GM19239 (cell line): ENCODE results near the gene PHOSPHO1.

Source experiments
- DNase-seq: peaks from one replicate; pipeline ENCODE4 v3.0.0; 2011; ENCODE audit warnings: low spot score; ENCODE audit not compliant: insufficient read length
- FAIRE-seq: peaks from 2 replicates; lab custom pipeline; 2011; peaks lifted over from hg19 to GRCh38; lab: Jason Lieb, UNC

Gene PHOSPHO1

DNA sequence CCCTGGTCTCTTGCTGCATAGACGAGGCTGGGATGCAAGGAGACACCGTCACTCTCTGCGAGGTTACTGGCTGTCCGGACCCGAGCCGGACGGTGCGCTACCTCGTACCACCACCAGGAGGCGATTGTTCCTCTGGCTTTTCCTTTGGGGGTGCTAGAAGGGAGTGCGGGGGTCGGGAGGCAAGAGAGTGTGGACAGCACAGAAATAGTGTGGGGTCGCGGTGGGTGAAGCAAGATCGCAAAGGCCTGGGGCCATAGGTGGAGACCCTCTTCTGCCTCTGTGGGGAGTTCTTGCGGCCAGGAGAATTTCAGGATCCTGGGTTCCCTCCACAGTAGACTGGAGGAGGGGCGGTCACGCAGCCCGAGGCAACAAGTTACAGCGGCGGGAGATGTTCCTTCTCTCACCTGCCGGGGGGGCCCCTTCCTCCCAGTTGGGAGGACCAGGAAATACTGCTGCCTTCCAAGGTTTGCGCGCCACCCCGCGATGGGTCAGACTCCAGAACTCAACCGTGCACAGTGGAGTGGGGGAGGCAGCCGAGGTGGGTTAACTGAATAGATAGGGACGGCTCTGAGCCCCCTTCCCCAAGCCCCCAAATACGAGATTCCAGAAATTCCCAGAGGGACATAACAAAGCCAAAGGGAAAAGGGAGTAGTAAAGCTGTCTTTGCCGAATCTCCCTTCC lies 6.9 kb downstream of the PHOSPHO1 start:
- no peak for DNase-seq
- peak; percentile 86 for FAIRE-seq

DNA sequence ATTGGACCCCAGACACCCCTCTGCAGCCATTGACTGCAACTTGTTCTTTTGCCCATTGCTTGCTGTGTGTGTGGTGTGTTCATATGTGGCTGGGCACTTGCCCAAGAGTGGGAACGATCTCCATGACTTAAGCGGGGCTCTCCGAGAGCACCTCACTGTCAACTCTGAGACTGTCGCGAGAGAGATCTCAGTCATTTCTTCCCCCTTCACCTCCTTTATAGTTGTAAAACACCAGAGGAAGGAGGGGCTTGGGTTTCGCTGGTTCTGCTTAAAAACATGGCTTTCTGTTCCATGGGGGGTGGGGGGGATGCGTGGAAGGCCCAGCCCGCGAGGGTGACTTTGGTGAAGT lies 7.4 kb downstream of the PHOSPHO1 start:
- FAIRE-seq (no peak), DNase-seq (no peak)

DNA sequence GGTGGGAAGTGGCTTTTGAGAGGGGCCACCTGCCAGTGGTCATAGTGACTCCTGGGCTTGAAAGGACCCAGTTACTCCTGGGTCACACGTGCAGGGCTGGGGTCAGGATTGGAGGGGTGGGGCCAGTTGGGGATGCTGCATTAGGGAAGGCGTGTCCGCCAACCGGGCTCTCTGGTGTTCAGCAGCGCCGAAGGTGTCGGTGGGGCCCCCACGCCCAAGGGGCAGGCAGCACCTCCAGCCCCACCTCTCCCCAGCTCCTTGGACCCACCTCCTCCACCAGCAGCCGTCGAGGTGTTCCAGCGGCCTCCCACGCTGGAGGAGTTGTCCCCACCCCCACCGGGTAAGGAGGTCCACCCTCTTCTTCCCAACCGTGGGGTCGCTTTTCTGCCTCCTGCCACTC lies 10.6 kb downstream of the PHOSPHO1 start:
- DNase-seq (no peak), FAIRE-seq (no peak)

DNA sequence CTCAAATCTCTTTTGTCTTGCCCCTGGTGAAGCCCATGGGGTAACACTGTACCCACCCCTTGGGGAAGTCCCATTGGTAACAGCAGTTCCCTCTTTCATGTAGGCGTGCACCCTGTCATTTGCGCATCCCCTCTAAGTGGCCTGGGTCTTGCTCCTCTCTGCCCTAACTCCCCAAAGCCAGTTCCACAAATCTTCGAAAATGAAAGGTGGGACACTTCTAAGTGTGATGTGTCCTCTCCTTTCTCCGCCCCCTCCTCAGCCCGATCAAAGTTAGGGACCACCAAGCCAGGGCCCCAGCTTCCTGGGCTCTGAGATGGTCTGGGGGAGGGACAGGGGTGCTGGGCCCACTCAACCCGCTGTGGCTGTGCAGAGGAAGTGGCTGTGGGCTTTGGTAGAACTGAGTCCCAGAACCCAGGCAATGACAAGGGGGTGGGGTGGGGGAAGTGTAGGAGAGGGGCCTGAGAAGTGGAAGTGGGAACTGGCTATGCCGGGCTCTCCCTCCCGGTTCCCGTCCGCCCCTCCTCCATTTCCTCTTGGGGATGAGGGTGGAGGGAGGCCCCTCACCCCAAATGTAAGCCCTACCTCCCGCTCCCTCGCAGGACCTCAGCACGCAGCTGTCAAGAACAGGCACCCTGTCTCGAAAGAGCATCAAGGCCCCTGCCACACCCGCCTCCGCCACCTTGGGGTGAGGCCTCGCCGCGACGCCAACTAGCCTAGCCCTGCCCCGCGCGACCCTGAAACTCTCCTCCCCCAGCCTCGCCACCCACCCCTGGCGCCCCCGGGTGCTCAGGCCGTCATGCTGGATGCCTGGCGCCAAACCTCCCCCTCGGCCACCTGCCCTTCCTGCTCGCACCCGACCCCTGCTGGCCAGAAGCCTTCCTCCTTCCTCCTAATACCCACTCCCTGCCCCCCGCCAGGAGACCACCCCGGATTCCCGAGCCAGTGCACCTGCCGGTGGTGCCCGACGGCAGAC lies 11.4 kb downstream of the PHOSPHO1 start:
- DNase-seq = no peak

DNA sequence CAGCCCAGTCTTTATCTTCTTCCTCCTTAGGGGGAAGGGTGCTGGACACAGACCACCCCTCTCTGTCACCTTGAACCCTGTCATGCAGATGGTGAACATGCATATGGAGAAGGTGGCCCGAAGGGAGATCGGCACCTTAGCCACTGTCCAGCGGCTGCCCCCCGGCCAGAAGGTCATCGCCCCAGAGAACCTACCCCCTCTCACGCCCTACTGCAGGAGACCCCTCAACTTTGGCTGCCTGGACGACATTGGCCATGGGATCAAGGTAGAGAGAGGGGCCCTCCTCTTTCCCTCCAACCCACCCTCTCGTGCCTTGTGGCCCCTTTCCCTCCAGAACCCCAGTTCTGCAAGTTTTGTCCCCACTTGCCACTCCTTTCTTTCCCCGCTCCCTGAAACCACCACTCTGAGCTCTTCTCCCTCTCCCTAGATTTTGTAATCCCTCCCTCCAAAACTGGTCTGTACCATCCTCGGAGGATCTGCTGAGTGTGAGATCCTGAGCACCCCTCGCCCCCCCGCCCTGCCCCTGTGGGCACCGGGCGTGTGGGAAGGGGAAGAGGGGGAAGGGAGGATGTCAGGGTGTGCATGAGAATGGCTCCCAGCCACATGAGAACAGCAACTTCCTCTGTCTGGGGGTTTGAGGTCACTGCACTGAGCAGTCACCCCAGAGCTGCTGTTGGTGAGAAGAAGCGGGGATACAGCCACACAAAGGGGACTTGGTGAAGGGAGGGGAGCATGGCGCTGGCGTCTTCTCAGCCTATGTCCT lies 12.8 kb downstream of the PHOSPHO1 start:
- DNase-seq (peak; percentile 82), FAIRE-seq (peak; percentile 97)

More for the DNA sequence above, 11.4 kb downstream of the PHOSPHO1 start:
- FAIRE-seq = peak; percentile 96

DNA sequence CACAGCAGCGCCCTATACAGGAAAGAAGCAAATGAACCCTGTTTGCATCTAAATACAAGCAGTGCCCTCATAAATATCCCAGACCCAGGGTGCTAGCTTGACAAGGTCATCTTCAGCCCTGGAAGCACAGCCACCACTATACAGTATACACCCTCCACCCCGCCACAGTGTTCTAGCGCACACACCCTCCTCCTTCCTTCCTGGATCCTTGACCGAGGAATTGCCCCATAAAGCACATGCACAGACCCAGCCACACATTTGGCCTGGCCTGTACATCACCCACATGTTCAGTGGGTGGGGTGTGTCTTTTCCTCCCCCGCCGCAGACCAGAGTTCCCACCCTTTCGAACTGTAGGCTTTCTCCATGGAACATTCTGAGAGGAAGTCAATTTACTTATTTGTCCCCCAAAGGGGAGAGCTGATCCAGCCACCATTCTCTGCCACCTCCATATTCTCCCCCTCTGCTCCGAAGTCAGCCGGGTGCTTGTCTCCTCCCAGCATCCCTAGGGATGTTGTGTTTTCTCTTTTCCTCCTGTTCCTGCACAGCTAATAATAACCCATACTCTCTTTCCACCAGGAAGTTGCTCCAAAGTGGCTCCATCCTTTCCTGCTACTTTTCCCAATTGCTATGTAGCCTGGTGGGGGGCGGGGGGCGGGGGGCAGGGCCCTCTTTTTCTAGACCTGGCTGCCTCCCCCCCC lies 13.5 kb downstream of the PHOSPHO1 start:
- DNase-seq (no peak), FAIRE-seq (peak; percentile 59)

DNA sequence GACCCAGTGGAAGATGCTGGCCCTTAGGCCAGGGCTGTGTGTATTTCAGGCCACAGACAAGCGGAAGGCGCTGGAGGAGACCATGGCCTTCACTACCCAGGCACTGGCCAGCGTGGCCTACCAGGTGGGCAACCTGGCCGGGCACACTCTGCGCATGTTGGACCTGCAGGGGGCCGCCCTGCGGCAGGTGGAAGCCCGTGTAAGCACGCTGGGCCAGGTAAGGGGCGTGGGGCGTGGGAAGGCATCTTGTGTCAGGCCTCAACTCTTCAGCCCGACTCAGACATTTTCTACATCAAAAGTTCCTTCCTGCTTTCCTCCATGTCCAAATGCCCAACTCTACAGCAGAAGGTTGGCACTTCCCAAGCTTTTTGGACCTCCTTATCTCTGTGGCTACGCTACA lies 14.1 kb downstream of the PHOSPHO1 start:
- DNase-seq = no peak
- peak; percentile 57 for FAIRE-seq

DNA sequence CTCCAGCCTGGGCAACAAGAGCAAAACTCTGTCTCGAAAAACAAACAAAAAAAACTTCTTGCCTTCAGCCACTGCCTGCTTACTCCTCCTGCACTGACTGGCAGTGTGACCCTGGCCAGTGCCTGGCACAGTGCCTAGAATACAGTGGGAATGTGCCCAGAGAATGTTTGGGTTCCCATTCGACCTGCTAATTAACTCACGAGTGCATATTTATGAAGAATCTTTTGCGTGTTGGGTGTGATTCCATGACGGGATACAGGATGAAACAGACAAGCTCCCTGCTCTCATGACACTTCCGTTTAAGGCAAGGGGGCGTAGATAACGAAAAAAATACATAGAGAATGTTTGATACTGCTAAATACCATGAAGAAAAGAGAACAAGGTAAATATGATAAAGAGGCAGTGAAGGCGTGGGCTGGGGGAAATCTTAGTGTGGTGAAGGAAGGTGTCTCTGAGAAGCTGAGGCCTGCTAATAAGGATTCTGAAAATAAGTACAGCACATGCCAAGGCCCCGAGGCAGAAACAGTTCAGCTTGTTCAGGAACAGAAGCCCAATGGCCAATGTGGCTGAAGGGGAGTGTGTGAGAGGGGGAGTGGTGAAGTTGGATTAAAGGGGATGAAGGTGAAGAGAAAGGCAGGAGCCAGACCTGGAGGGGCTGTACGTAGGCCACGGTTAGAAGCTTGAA lies 15.8 kb downstream of the PHOSPHO1 start:
- FAIRE-seq = peak; percentile 82
- DNase-seq = no peak

DNA sequence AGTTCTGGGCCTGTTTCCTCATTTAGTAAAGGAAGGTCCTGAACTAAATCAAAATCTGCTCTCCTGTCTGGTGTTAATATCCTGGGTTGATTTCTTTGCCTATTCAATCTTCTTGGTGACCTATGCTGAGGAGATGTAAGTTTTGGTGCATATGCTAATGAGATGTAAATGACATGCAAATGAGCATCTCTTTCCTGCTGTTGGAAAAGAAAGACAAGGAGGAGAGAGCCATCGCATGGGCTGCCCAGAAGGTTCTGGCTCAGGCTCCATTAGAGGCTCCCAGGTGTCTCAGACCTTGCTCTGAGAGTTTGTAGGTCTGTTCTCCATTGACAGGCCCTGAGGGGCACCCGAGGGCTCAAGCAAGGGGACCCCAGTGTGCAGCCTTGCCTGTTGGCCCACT lies 16.7 kb downstream of the PHOSPHO1 start:
- FAIRE-seq (no peak), DNase-seq (no peak)

DNA sequence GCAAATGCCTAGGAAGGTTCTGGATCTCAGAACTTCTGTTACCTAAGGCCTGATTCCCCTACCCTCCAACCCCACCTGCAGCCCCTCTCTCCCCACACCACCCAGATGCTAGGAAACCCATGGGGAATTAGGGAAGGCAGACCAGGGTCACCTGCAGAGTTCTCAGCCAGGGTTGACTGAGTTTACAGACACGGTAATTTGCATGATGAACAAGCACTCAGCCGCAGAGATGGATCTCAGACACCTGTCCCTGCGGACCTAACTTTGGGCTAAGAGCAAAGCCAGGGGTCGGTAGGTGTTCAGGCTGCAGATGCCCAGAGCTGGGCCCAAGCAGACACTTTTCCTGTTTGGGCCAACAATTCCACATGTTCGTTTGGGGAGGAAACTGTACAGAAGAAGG lies 17.2 kb downstream of the PHOSPHO1 start:
- FAIRE-seq (peak; percentile 99), DNase-seq (no peak)

DNA sequence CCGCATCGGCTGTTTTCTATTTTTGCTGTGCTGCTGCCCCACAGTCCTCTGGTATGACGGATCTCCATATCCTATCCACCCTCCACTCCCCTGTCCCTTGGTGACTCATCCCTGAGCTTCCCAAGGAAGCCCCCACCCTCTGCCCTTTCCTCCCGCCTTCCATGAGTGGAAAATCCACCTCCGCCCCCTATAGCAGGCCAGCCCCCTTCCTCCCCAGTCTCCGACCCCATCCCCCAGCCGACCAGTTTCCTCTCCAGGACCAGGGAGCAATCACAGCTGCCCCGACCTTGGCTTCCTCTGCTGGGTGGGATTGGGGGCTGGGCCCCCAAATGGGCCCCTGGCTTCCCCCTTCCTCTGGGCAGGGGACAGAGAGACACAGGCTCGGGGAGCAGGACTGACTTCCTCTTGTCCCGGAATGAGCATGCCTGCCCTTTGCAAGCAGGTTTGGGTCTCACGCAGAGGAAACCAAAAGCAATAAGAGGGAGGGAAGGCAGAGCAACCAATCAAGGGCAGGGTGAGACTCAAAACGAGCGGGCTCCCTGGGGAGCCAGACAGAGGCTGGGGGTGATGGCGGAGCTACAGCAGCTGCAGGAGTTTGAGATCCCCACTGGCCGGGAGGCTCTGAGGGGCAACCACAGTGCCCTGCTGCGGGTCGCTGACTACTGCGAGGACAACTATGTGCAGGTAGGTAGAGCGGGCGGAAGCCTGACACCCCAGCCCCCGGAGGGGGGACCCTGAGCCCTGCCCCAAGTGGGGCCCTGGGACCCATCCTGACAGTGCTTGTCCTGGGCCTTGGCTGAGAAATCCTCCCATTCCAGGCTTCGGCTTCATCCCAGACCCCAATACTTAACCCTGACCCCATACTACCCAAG lies 20.2 kb downstream of the PHOSPHO1 start, which contains the start of the genes ABI3 and GNGT2:
Gene ABI3 (plus strand): TSS at position 550 of the 872 bp plus-strand sequence. CDS start 18 bp downstream, at position 568.
Gene GNGT2 (minus strand): TSS at position 417 of the 872 bp plus-strand sequence. CDS start 3,152 bp downstream, outside the sequence.
- FAIRE-seq = peak; percentile 97

DNA sequence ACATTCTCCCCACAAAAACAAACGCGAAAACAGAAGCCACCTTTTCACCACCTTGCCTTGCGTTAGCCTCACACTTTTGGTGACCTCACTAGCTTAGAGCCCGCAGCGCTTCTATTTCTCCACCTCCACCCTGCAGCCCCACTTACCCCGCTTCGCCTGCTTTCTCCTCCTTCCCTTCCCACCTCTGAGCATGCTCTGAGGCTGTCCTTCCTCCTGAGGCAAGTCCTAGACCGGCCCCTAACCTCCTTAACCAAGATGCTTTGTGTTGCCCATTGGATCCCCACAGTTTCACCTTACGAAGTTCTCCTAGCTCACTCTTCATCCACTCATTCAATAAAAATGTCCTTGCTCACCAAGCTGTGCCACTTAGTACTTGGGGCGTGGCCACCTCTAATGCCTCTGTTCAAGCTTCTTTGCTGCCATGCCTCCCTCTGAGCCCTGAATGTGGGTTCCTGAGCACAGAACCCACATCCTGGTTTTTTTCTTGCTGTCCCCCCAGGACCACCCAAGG lies 21.5 kb downstream of the PHOSPHO1 start:
- DNase-seq = no peak
- FAIRE-seq = no peak

More for the DNA sequence above, 20.2 kb downstream of the PHOSPHO1 start, which contains the start of the genes ABI3 and GNGT2:
- peak; percentile 85 for DNase-seq

DNA sequence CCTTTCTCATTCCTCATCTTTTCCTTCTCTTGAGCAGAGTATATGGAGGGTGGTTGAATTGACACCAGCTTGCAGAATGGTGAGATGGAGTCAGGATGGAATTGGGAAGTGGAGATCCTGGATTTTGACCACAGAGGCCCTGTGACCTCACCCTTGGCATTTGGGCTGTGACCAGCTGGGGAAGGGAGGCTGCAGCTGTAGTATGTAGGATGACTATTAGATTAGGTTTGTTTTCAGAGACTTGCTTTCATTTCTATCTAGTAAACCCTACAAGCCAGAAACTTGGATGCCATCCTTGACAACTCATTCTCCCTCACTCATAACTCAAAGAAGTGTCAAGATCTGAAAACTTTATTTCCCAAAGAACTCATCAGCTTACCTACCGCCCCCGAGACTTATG lies 26.1 kb downstream of the PHOSPHO1 start:
- DNase-seq = no peak
- FAIRE-seq = no peak

DNA sequence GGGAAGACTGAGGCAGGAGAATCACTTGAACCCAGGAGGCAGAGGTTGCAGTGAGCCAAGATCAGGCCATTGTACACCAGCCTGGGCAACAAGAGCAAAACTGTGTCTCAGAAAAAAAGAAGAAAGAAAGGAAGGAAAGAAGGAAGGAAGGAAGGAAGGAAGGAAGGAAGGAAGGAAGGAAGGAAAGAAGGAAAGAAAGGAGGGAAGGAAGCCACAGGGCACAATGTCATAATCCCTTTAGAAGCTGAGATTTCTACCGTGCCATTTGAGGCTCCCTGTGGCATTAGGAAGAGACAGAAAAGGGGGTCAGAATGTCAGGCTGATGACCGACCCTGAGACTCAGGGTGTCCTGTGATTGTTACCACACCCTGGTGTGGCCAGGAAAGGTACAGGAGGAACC lies 26.8 kb downstream of the PHOSPHO1 start:
- FAIRE-seq (no peak), DNase-seq (no peak)

DNA sequence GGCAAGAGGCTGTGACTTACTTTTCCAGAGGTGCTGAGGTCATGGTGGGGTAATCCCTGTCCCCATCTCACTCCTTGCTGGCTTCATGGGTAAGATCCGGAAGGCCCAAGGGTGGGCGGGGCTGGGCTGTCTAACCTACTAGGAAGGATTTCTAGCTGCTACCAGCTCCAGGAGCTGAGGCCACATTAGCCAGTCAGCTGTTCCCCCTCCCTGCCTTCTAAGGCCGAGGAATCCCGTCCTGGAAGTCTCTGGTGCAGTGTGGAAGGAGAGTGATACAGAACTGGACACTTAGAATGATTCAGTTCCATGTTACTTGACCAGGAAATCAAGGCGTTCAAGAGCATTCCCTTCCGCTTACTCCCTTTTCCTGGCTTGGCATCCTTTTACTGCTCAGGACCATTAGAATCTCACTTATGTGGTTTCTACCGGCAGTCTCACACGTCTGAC lies 29.1 kb downstream of the PHOSPHO1 start:
- FAIRE-seq = no peak
- no peak for DNase-seq

DNA sequence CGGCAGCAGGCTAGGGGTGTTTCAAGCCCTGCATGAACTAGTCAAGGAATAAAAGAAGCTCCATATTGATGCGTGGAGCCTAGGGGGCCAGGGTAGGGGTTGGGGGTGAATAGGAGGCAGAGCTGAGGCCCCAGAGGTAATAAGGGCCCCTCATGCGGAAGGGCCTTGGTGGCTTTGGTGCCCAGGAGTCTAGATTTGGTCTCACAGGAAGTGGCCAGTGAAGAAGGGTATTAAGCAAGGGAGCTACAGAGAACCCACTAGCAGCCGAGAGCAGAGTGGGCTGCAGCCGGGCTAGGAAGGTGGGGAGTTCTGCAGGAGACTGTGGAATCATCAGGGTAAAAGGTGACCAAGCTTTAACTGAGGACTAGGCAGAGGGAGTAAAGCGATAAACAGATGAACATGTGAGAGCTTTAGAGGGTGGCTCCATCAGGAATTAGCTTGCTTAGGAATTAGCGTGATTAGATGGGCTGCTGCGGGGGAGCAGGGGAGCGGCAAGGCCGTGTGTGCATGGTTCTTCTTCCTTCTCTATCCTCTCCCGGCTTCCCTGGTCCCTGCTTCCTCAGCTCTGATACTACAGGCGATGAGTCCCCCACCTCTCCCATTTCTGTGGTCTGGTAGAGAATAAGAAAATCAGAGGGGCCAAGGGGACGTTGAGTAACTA lies 30.0 kb downstream of the PHOSPHO1 start:
- DNase-seq (no peak), FAIRE-seq (no peak)

DNA sequence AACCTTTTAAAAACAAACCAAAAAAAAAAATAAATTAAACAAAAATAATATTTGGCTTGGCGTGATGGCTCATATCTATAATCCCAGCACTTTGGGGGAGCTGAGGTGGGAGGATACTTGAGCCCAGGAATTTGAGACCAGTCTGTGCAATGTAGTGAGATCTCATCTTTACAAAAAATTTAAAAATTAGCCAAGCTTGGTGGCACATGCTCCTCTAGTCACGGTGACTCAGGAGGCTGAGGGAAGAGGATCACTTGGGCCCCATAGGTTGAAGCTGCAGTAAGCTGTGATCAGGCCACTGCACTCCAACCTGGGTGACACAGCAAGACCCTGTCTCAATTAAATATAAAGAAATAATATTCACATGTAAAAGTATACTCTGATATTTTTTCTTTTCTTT lies 32.4 kb downstream of the PHOSPHO1 start:
- no peak for FAIRE-seq
- DNase-seq = no peak
